ENCODE measurements around the gene DTNA.

Gene DTNA

DNA sequence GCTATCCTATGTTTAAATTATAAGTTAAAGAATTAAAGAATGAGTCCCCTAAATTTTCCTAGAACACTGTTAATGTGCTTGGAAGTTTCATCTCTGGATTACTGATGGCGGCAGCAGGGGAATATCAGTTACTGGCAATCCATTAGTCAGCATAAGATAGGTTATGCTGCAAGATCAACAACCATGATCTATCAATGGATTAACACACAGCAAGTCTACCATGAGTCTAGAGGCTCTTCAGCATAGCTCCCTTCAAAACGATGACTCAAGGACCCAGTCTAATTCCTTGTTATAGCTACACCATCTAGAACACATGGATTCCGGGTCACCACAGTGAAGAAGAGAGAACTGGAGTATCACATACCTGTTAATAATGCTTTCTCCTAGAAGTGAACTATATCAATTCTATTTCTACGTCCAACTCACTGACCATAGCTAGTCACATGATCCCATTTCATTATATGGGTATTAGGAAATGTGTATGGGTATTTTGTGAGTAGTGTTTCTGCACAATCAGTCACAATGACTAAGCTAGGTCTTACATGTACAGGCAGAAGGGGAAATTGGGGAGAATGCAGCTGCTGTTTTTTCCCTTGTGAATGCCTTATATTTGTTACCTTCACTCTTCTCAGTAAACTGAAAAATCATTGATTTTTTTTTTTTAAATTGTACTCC lies 222.8 kb downstream of the DTNA start:
- no peak for DNase-seq
- no peak for TF ChIP-seq POLR2A (IDR thresholded peaks at IDR 0.05; ENCODE audit: low read length)
- no peak for TF ChIP-seq GATA1 (IDR thresholded peaks at IDR 0.05; ENCODE audit: low read depth, low read length)

DNA sequence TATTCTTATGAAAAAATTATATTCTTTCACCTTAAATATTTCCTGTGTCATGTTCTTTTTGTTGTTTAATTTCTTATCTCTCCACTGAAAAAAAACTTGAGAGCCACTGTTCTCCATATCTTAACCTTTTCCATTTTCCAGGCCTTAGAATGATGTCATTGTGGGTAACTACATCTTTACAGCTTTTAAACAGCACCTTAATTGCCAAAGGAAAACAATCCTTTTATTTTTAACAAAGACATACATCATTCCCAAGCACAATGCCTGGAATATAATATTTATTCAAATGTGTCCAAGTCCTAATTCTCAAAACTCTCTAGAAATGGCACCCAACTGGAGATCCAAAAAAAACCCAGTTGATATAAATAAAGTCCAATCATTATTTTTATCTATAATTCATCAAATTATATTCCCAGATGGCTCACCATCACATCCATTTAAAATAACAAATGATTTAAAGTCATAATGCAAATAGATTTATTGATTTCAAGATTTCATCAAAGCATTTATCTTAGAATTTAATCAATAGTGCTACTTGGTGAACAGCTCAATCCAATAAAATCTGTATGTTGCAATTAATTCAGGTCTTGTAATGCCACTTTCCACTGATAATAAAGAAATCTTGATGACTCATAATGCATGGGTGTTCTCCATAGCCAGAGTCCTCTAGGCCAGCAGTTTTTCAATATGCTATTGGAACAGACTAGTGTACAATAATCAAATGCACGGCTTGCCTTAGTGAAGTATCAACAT lies 224.0 kb downstream of the DTNA start:
- no peak for TF ChIP-seq GATA1 (IDR thresholded peaks at IDR 0.05; ENCODE audit: low read depth, low read length)
- no peak for TF ChIP-seq POLR2A (IDR thresholded peaks at IDR 0.05; ENCODE audit: low read length)
- no peak for DNase-seq

DNA sequence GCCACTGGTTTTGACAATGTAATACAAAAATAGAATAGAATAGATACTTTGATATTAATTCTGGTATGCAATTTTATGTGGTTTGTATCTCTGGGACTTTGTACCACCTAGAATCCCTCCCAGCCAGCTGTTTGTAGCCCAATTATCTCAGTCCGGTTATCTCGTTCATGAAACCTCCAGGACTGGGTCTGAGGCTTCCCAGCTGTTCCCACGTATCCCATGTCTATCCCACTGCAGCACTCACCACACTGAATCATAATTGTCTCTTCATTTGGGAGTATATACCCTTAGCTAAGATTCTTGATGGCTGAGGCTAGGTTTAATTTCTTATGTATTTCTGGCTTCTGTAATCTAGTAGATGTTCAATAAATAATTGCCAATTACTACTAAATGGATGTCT lies 226.7 kb downstream of the DTNA start:
- DNase-seq = no peak
- TF ChIP-seq POLR2A (IDR thresholded peaks at IDR 0.05; ENCODE audit: low read length) (no peak), GATA1 (IDR thresholded peaks at IDR 0.05; ENCODE audit: low read depth, low read length) (no peak)

DNA sequence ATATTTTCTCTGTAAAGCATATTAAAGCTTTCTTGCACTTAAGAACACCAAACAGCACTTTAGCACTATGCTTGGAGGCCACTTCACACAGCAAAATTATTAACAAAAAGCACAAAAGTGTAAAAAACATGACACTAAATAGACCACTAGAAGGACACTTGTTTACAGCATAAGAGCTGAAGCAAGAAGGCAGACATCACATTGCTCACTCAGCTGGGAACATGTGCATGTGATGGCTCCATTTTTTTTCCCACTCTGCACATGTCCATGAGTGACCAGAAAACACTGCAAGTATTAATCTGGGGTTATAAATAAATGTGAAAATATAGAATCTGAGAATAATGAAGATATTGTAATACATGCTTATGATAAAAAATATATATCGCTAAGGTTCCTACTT lies 228.0 kb downstream of the DTNA start:
- DNase-seq = no peak

More for the DNA sequence above, 228.0 kb downstream of the DTNA start:
- TF ChIP-seq GATA1 (IDR thresholded peaks at IDR 0.05; ENCODE audit: low read depth, low read length) (no peak), POLR2A (IDR thresholded peaks at IDR 0.05; ENCODE audit: low read length) (no peak)

Measured in erythroblast (primary cell).